HL-60 (cell line): ENCODE data around the gene STX1A.

Source experiments
- CTCF ChIP-seq: IDR thresholded peaks from one replicate; pipeline ENCODE4 v1.5.1; 2011; ENCODE audit warnings: low read length, control low read depth, inconsistent platforms; ENCODE audit not compliant: insufficient read depth
- POLR2AphosphoS5 ChIP-seq: IDR thresholded peaks from 2 replicates; pipeline ENCODE4 v1.6.1; 2012; ENCODE audit warnings: low read depth

- TF ChIP-seq POLR2AphosphoS5 = no peak
- TF ChIP-seq CTCF = no peak
These were observed 2.3 kb downstream of the STX1A start for GRCh38 chr7:73717025-73717807.
